G401.6 (cell line): Measurements from ENCODE around the gene TIAM2.
"Not testable (repeated sequence)": the region's sequence is repeated elsewhere in the genome, so short reads cannot be mapped to it uniquely, and the experiment has no call there.

Experiments
- FAIRE-seq: peaks from 2 replicates; lab custom pipeline; 2012; peaks lifted over from hg19 to GRCh38; lab: Jason Lieb, UNC

Gene TIAM2

DNA sequence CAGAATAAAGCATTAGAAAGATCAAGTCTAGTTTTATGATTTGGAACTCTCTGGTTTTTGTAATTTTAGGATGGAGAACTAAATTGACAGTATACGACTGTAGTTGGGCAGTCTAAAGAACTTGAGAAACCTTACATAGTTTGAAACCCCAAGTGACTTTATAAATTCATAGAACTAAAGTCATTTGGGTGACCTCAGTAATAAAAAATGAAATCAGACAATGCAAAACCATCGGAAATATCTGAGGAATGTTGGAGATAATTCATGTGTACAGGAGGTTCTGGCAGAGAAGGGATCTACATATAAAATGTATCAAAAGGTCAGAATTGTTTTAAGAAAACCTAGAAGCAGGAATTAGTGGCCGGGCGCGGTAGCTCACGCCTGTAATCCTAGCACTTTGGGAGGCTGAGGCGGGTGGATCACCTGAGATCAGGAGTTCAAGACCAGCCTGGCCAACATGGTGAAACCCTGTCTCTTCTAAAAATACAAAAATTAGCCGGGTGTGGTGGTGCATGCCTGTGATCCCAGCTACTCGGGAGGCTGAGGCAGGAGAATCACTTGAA is 108.0 kb downstream of the TIAM2 start:
- FAIRE-seq = not testable (repeated sequence)

GRCh38 chr6:155103816-155104366 is 108.8 kb downstream of the TIAM2 start:
- FAIRE-seq = no peak

GRCh38 chr6:155106456-155107115 is 111.5 kb downstream of the TIAM2 start:
- FAIRE-seq = no peak

DNA sequence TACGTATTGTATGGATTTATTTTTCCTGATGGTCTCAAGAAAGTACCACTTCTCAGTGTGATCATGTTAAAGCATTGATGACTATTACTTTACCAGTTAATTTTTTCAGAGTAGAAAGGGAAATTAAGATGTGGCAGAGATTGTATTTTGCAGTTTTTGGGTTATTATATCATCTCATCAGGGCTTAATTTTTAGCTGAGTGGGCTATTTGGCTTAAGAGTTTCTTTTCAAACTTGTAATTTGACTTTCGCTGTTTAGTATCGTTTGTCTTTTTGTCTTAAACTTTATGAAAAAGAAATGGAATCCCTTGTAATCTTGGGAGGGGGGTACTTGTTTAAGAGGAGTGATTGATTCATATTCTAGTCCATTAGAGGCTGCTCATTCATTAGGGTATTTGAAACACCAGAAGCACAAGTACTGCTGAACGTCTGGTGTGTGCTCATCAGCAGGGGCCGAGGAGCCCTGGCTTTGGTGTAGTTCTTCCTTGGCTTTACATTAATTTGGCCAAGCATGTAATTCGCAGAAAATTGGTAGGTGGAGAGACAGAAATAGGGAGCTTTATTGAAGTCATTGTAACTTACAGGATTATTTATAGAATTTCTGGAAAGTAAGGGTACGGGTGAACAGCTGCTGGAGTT is 112.4 kb downstream of the TIAM2 start:
- no peak for FAIRE-seq

GRCh38 chr6:155108070-155108820 is 113.1 kb downstream of the TIAM2 start:
- FAIRE-seq = no peak

DNA sequence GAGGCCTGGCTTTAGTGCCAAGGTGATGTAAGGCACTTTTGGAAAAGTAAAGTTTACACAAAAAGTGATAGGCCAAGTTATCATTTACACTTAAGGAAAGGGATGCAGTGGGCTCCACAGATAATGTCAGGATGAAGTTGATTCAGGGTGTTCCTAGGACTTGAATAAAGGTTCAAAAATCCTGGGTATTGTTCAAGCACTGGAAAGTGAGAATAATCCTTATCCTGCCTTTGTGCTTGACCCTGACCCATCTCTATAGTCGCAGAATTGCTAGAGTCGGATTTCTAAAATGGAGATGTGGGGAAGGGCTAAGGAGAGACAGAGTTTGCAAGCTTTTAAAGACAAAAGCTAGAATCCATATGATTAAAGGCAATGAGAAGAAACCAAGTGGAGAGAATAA is 115.6 kb downstream of the TIAM2 start:
- FAIRE-seq = no peak

DNA sequence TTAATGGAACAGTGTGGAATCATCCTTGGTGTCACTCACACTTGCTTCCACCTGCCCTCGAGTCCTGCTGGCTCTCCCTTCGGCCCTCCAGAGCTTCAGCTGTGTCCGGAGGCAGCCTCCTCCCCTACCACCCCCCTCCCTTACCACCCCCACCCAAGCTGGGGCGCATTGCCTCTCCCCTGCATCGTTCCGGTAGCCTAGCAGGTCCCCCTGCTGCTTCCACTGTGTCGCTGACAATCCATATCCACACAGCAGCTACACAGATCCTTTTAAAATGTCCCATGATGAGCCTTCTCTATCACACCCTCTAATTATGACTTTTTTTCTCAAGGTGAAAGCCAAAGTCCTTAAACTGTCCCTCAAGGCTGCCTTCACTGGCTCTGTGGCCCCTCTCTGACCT is 117.6 kb downstream of the TIAM2 start:
- FAIRE-seq = no peak

DNA sequence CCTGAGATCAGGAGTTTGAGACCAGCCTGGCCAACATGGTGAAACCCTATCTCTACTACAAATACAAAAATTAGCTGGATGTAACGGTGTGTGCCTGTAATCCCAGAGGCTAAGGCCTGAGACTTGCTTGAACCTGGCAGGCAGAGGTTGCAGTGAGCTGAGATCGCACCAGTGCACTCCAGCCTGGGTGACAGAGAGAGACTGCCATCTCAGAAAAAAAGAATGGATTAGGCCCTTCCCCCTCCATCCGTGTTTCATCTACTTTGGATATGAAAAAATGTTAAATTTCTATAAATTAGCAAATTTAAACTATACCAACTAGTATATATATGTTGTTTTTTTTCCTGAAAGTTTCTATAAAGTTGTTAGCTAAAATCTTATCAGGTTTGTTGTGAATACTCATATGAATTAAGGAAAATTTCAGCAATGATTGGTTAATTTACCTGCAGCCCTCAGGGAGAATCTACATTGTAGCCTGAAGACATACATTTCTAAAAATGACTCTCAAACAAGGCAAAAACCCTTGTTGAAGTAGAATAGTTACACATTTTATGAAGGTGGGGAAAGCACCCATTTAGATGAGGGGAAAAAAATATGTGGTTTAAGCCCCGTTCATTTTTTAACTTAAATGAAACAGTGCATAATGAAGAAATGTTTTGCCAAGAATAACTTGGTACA is 120.9 kb downstream of the TIAM2 start:
- FAIRE-seq = no peak

- FAIRE-seq = no peak
These were observed 121.4 kb downstream of the TIAM2 start for GRCh38 chr6:155116571-155116910.

GRCh38 chr6:155117256-155117655 is 122.1 kb downstream of the TIAM2 start:
- no peak for FAIRE-seq

DNA sequence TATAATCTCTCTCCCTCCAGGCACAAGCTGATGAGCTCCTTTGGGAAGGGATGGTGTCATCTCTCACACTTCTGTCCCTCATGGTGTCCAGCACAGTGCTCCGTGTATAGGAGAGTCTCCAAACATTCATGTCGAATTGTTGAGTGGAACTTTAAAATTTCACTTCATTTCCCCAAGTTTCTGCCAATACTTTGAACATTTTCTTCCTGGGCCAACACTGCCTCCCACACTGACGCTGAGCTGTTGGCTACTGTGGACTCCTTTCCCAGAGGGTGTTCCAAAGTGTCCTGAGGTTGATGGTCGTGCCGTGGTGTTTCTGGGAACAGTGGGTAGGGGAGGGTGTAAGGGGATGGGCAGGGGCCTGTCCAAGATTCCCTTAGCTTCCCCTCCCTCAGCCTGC is 122.7 kb downstream of the TIAM2 start:
- FAIRE-seq = no peak

GRCh38 chr6:155119201-155119600 is 124.1 kb downstream of the TIAM2 start:
- not testable (repeated sequence) for FAIRE-seq

DNA sequence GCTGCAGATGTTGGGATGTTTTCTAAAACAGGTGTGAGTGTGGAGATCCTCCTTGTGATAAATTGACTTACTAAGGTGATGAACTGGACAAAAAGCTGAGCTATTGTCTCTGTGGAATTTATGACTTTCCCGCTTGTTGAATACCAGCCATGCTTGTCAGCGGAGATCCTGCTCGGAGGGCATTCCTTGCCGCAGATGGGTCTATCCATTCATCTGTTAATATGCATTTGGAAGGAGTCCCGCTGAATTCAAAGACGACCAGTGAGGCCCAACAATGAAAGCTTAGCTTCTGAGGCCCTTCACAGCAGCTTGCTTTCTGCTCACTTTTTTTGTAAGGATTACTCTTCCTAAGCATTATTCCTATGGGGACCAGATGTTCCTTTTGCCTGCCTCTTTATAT is 124.9 kb downstream of the TIAM2 start:
- FAIRE-seq = no peak

DNA sequence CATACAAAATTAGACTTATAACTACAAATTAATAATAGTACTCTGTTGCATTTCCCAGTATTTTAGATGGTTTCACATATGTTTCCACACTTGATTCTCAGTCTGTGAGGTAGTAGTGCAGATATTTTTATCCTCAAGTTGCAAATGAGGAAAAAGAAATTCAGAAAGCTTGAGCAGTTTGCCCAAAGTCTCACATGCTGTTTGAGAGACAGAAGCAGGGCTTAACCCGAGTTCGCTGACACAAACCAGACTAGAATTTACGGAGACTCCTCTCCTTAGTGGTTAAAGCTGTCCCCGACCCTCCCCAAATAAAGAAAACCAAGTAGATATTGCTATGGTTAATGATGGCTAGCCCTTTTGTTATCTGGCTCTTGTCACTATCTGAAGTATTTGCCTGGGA is 126.2 kb downstream of the TIAM2 start:
- no peak for FAIRE-seq

GRCh38 chr6:155121699-155122098 is 126.6 kb downstream of the TIAM2 start:
- no peak for FAIRE-seq

DNA sequence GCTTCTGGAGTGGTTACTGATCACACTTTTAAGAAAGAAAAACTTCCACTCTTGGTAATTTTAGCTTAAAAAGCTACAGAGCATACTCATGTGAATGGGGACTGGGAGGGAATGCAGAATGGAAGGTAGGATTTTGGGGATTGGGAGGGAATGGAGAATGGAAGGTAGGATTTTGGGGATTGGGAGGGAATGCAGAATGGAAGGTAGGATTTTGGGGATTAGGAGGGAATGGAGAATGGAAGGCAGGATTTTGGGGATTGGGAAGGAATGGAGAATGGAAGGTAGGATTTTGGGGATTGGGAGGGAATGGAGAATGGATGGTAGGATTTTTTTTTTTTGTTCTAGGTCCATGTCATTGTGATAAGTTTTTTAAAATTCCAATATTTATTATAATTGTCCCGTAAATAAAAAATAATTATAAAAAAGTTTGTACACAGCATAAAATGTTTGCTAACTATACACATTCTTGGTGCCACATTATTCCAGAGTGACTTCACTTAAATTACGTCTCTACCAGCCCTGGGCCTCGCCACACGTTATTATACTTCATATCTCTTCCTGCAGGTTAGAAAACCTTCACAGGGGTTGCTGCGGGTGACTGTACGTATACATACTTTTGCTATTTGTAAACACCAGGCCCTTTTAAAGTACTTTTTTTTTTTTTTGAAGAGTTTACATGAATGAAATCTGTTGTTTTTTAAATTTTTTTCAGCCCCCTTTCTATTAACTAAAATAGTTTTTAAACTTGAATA is 127.3 kb downstream of the TIAM2 start:
- FAIRE-seq = no peak

- FAIRE-seq = no peak
These were observed 128.4 kb downstream of the TIAM2 start for GRCh38 chr6:155123520-155123919.

DNA sequence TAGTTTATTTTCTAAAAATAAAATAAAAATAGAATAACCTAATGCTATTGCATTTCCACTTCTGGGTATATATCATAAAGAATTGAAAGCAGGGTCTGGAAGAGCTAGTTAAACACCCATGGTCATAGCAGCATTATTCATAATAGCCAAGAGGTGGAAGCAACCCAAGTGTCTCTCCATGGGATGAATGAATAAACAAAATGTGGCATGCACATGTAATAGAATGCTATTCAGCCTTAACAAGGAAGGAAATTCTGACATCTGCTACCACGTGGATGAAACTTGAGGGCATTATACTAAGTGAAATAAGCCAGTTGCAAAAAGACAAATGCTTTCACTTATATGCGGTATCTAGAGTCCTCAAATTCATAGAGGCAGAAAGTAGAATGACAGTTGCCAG is 130.8 kb downstream of the TIAM2 start:
- FAIRE-seq = no peak

GRCh38 chr6:155126727-155127439 is 131.8 kb downstream of the TIAM2 start:
- no peak for FAIRE-seq

GRCh38 chr6:155128977-155129376 is 133.9 kb downstream of the TIAM2 start:
- no peak for FAIRE-seq

DNA sequence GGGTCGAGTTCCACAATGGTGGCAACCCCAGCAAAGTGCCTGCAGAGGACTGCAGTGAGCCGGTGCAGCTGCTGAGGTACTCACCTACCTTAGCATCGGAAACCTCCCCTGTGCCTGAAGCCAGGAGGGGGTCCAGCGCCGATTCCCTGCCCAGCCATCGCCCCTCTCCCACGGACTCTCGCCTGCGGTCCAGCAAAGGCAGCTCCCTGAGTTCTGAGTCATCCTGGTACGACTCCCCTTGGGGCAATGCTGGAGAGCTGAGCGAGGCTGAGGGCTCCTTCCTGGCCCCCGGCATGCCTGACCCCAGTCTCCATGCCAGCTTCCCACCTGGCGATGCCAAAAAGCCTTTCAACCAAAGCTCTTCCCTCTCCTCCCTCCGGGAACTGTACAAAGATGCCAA is 134.6 kb downstream of the TIAM2 start:
- no peak for FAIRE-seq
